Right lobe of liver (tissue), 6 donors: ENCODE results near the gene TMCC3. TPM values are rescaled to one million over a fixed set of nuclear protein-coding genes. Genes with fewer than 3 reads are reported as not detected.
A peak's percentile ranks its signal among the peaks of the same experiment; 100 is the strongest.

Experiments used
- ATAC-seq, 4 donors: fragments of 200-7000 bp; cut with Tn5 transposase; one replicate each; pipeline ENCODE4 v1.9.1; 2020; ENCODE audit warnings: mild to moderate bottlenecking in 4 of 4, moderate library complexity in 4 of 4
- DNase-seq, 3 donors: peaks; one replicate each; pipeline ENCODE4 v3.0.0-alpha.2; 2020
- H3K27ac ChIP-seq, 3 donors: fragments of 200-600 bp; one replicate each; pipeline ENCODE4 v1.8.0; 2022
- H3K27me3 ChIP-seq, 2 donors: fragments of 200-600 bp; one replicate each; pipeline ENCODE4 v1.8.0; 2022
- H3K36me3 ChIP-seq, 4 donors: fragments of 200-600 bp; sonication (generic) in 1 of 4; one replicate each; pipeline versions ENCODE4 v1.5.1 to v1.8.0; 2017 to 2022; ENCODE audit warnings: control low read depth in 1 of 4
- H3K4me1 ChIP-seq, 4 donors: fragments of 200-600 bp; sonication (generic) in 1 of 4; one replicate each; pipeline versions ENCODE4 v1.5.1 to v1.8.0; 2017 to 2022; ENCODE audit warnings: control low read depth in 1 of 4
- H3K4me3 ChIP-seq, 3 donors: fragments of 200-600 bp; one replicate each; pipeline ENCODE4 v1.8.0; 2022
- H3K9me3 ChIP-seq, 4 donors: fragments of 200-600 bp; sonication (generic) in 1 of 4; one replicate each; pipeline versions ENCODE4 v1.5.1 to v1.8.0; 2017 to 2022; ENCODE audit warnings: control low read depth in 1 of 4
- CTCF ChIP-seq, 4 donors: fragments of 200-600 bp in 3 of 4; fragments of 450-650 bp in 1 of 4; IDR thresholded peaks; one replicate each; pipeline versions ENCODE4 v1.5.1 to v1.8.0; 2016 to 2022; ENCODE audit warnings: antibody characterized with exemption in 4 of 4, mild to moderate bottlenecking in 2 of 4
- POLR2A ChIP-seq: fragments of 450-650 bp; IDR thresholded peaks from one replicate; pipeline ENCODE4 v1.6.1; 2017; ENCODE audit warnings: antibody characterized with exemption, mild to moderate bottlenecking
- WGBS: methylation state at CpG from one replicate; pipeline ENCODE4 v1.1.6; 2018; ENCODE audit warnings: low coverage, low lambda C conversion rate; ENCODE audit not compliant: insufficient coverage; ENCODE audit errors: missing lambda C conversion rate; 5-methylcytosine and 5-hydroxymethylcytosine counted together
- intact Hi-C, 2 donors: fragments of 100-400 bp; cut with DNase I; formaldehyde crosslinking; loops; one replicate each; pipeline versions ENCODE4 v1.11.2 to v1.14.1; 2022
- total RNA-seq, 6 experiments: library from RNA; depleted of rRNA in 2 of 6; stranded (reverse); fragments of >200 nt in 2 of 6; fragmentation: NEBNext Ultra II Directional in 3 of 6; extraction: Animal tissue kit (Norgen Biotek cat#: 25700) in 3 of 6; gene quantifications; one replicate each; pipeline versions ENCODE4 v1.1.0 to v1.2.4, GENCODE V29; 2016 to 2023
- donor health status: DM: no; HTN: yes; CAD: no.
- donor health status: DM: no; HTN: no; CAD: no.
- donor health status: DM: no; HTN: no; CAD: no.
- donor health status: DM: no; HTN: yes; CAD: no.
- donor health status: DM: no; HTN: yes; CAD: no.

Gene TMCC3
- total RNA-seq, 6 experiments from 2014 or later, result 2.1 to 6.2 (median 3.2) TPM

GRCh38 chr12:94631058-94631457 is 19.3 kb downstream of the TMCC3 start:
- TF ChIP-seq CTCF (IDR thresholded peaks at IDR 0.05) (no peak), POLR2A (no peak)
- no peaks in the 10 kb centered on the region for H3K4me1 ChIP-seq
- H3K27me3 ChIP-seq, result no peaks in the 10 kb centered on the region
- intact Hi-C loops, result no loop called here
- no peak overlapping the region for H3K27ac ChIP-seq
- 72% methylated on average over 3 of the region's 3 CpGs for WGBS
- no peak overlapping the region for H3K4me3 ChIP-seq
- H3K36me3 ChIP-seq, result no peaks in the 10 kb centered on the region
- no peak for ATAC-seq
- no peak for DNase-seq
- no peaks in the 10 kb centered on the region for H3K9me3 ChIP-seq

- TF ChIP-seq CTCF (IDR thresholded peaks at IDR 0.05) (no peak), POLR2A (no peak)
- ATAC-seq, result peak in 1 of 4 donors; percentile 27
- WGBS, result 85% methylated on average over 6 of the region's 6 CpGs
Observed at GRCh38 chr12:94628819-94629472, 21.4 kb downstream of the TMCC3 start.

GRCh38 chr12:94628369-94628768 is 22.0 kb downstream of the TMCC3 start:
- no peak for ATAC-seq
- no peak for DNase-seq
- intact Hi-C loops, result no loop called here
- Histone ChIP-seq H3K36me3 (no peaks in the 10 kb centered on the region), H3K9me3 (no peaks in the 10 kb centered on the region), H3K4me1 (no peaks in the 10 kb centered on the region), H3K27me3 (no peaks in the 10 kb centered on the region), H3K4me3 (no peak overlapping the region), H3K27ac (no peak overlapping the region)
- 68% methylated on average over 3 of the region's 4 CpGs for WGBS
- TF ChIP-seq POLR2A (no peak), CTCF (IDR thresholded peaks at IDR 0.05) (no peak)

More at GRCh38 chr12:94628819-94629472, 21.4 kb downstream of the TMCC3 start:
- Histone ChIP-seq H3K9me3 (no peaks in the 10 kb centered on the region), H3K4me1 (no peaks in the 10 kb centered on the region), H3K27me3 (no peaks in the 10 kb centered on the region), H3K27ac (no peak overlapping the region), H3K36me3 (no peaks in the 10 kb centered on the region), H3K4me3 (no peak overlapping the region)
- DNase-seq, result no peak
- intact Hi-C loops, result no loop called here

DNA sequence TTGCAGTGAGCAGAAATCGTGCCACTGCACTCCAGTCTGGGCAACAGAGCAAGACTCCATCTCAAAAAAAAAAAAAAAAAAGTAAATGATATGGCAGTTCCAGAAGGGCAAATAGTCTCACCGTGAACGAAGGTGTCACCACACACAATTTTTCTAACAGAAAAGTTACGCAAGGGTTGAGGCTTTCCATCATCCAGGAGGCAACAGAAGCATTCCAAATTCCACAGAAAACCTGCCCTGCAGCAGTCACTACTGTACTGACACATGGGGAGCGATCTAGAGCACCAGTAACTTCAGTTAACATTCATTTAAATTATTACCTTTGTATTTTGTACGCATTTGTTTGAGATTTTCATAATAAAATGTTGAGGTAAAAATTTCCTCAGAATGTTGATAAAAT is 24.8 kb downstream of the TMCC3 start:
- Histone ChIP-seq H3K9me3 (no peaks in the 10 kb centered on the region), H3K4me3 (no peak overlapping the region), H3K27me3 (no peaks in the 10 kb centered on the region), H3K36me3 (no peaks in the 10 kb centered on the region), H3K27ac (no peak overlapping the region), H3K4me1 (peaks cover 0 to 14% (median 0%) of the 10 kb centered on the region in 4 donors)
- ATAC-seq (peak in 1 of 4 donors; percentile 41), DNase-seq (no peak)
- intact Hi-C loops, result no loop called here
- WGBS, result 55% methylated on average over 6 of the region's 6 CpGs
- TF ChIP-seq POLR2A, result no peak
- no peak for TF ChIP-seq CTCF (IDR thresholded peaks at IDR 0.05)
